Activated CD8-positive, alpha-beta T cell treated with anti-CD3 and anti-CD28 coated beads for 36 hours (primary cell): ENCODE results near the gene ZNF444. TPM values are rescaled to one million over a fixed set of nuclear protein-coding genes. Genes with fewer than 3 reads are reported as not detected.

Experiments
- ATAC-seq: fragments of 200-7000 bp; cut with Tn5 transposase; one replicate; pipeline ENCODE4 v1.10.0; 2021; ENCODE audit warnings: mild to moderate bottlenecking, moderate library complexity
- CTCF ChIA-PET: fragments of 350-600 bp; sonication (Branson Sonifier 250); formaldehyde crosslinking; loops from one replicate; lab custom pipeline; 2021; ENCODE audit warnings: antibody characterized with exemption; lab: Charles Lee
- POLR2A ChIA-PET: fragments of 350-600 bp; sonication (Branson Sonifier 250); formaldehyde crosslinking; loops from one replicate; lab custom pipeline; 2021; ENCODE audit warnings: antibody characterized with exemption; lab: Charles Lee
- DNase-seq: peaks from one replicate; pipeline ENCODE4 v3.0.0-alpha.2; 2020
- H3K27ac Mint-ChIP-seq: one replicate; pipeline ENCODE4 v1.8.0; 2021; ENCODE audit warnings: mild to moderate bottlenecking, mixed read lengths
- H3K27me3 Mint-ChIP-seq: one replicate; pipeline ENCODE4 v1.8.0; 2021; ENCODE audit warnings: mixed read lengths
- H3K36me3 Mint-ChIP-seq: one replicate; pipeline ENCODE4 v1.8.0; 2021; ENCODE audit warnings: low read depth, mixed read lengths
- H3K4me1 Mint-ChIP-seq: one replicate; pipeline ENCODE4 v1.8.0; 2021; ENCODE audit warnings: low read depth, mixed read lengths
- H3K4me3 Mint-ChIP-seq: one replicate; pipeline ENCODE4 v1.8.0; 2021; ENCODE audit warnings: mild to moderate bottlenecking, moderate library complexity, mixed read lengths
- H3K9me3 Mint-ChIP-seq: one replicate; pipeline ENCODE4 v1.8.0; 2021; ENCODE audit warnings: mixed read lengths
- CTCF ChIP-seq: fragments of 200-600 bp; IDR thresholded peaks from one replicate; pipeline ENCODE4 v1.8.0; 2022; ENCODE audit warnings: antibody characterized with exemption, mild to moderate bottlenecking
- intact Hi-C: fragments of 100-400 bp; cut with micrococcal nuclease; formaldehyde crosslinking; loops from one replicate; pipeline ENCODE4 v1.10.0; 2022
- total RNA-seq, 2 experiments: library from RNA; stranded (reverse); gene quantifications; one replicate each; pipeline ENCODE4 v1.2.3, GENCODE V29; 2021

The ZNF444 gene
- total RNA-seq, 2 experiments from 2014 or later = 25.3 to 35.2 TPM

DNA sequence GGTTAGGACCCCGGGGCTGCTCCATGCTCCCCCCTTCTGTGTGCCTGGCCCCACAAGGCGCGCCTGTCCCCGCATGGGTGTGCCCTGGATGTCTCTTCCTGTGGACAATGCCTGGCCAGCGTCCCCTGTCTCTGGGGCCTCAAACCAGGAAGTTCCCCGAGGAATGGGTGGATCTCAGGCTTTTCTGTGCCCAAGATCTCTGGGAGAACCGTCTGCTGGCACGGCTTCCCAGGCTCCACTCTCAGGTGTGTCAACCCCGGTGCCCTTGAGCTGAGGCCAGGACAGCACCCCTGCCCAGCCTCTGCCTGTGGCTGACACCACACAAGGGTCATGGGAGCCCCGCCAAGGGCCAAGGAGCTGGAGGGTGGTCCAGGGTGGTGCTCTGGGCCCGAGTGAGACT, 15.7 kb downstream of the ZNF444 start:
- POLR2A ChIA-PET = no interaction called here
- Mint-ChIP-seq H3K27me3 (no peaks in the 10 kb centered on the region), H3K27ac (no peak overlapping the region), H3K9me3 (no peaks in the 10 kb centered on the region), H3K36me3 (peaks cover 13% of the 10 kb centered on the region), H3K4me1 (peaks cover 18% of the 10 kb centered on the region), H3K4me3 (no peak overlapping the region)
- DNase-seq (no peak), ATAC-seq (no peak)
- intact Hi-C loops = loop anchor here (10.0 kb wide), 1 partner anchor 52 kb away; no protein-coding TSS in a partner anchor
- CTCF ChIA-PET = no interaction called here
- no peak for TF ChIP-seq CTCF

DNA sequence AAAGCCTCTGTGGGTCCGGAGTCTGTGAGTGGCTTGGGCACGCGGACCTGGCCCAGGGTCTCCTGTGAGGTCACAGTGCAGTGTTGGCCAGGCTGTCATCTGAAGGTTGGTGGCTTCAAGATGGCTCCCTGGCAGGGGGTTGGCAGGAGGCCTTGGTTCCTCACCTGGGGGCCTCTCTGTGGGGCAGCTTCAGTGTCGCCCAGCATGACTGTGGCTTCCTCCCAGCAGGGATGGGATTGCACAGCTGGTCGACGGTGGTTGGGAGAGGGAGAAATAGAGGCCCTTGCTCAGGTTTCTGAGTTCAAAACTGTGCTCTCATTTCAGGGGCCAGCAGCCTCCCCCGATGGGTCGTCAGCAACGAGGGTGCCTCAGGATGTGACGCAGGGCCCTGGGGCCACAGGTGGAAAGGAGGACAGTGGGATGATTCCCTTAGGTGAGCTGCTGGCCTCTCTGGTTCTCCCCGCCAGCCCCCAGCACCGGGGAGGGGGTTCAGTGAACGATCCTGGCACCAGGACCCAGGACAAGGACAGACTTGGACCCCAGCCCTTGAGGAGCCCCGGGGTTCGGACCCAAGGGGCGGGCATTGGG, 17.2 kb downstream of the ZNF444 start:
- ChIA-PET CTCF (interaction anchor here (0.8 to 1.2 kb wide), 3 partner anchors 11 to 175 kb away, joined by 3 to 4 read pairs (median 3); no protein-coding TSS in a partner anchor), POLR2A (no interaction called here)
- intact Hi-C loops = loop anchor here (10.0 kb wide), 1 partner anchor 53 kb away; no protein-coding TSS in a partner anchor
- Mint-ChIP-seq H3K4me3 (no peak overlapping the region), H3K27me3 (no peaks in the 10 kb centered on the region), H3K36me3 (peaks cover 11% of the 10 kb centered on the region), H3K27ac (no peak overlapping the region), H3K4me1 (peaks cover 14% of the 10 kb centered on the region), H3K9me3 (no peaks in the 10 kb centered on the region)
- DNase-seq = no peak
- ATAC-seq = no peak
- no peak for TF ChIP-seq CTCF

- no peaks in the 10 kb centered on the region for H3K27me3 Mint-ChIP-seq
- ChIA-PET POLR2A (no interaction called here), CTCF (interaction anchor here (0.8 to 1.2 kb wide), 2 partner anchors 10 to 174 kb away, joined by 3 to 4 read pairs; no protein-coding TSS in a partner anchor)
- no peak overlapping the region for H3K4me3 Mint-ChIP-seq
- DNase-seq = no peak
- no peak overlapping the region for H3K27ac Mint-ChIP-seq
- no peaks in the 10 kb centered on the region for H3K9me3 Mint-ChIP-seq
- intact Hi-C loops = loop anchor here (10.0 kb wide), 1 partner anchor 54 kb away; no protein-coding TSS in a partner anchor
- H3K4me1 Mint-ChIP-seq = peaks cover 9% of the 10 kb centered on the region
- TF ChIP-seq CTCF = no peak
- no peak for ATAC-seq
- H3K36me3 Mint-ChIP-seq = peaks cover 11% of the 10 kb centered on the region
These were observed 18.0 kb downstream of the ZNF444 start for GRCh38 chr19:56159009-56159559.

- Mint-ChIP-seq H3K4me1 (peaks cover 10% of the 10 kb centered on the region), H3K27me3 (peaks cover 2% of the 10 kb centered on the region), H3K27ac (no peak overlapping the region), H3K9me3 (no peaks in the 10 kb centered on the region), H3K36me3 (peaks cover 11% of the 10 kb centered on the region), H3K4me3 (no peak overlapping the region)
- no peak for DNase-seq
- ChIA-PET POLR2A (no interaction called here), CTCF (no interaction called here)
- no peak for ATAC-seq
- no peak for TF ChIP-seq CTCF
- intact Hi-C loops = loop anchor here (10.0 kb wide), 1 partner anchor 55 kb away; no protein-coding TSS in a partner anchor
These were observed 18.7 kb downstream of the ZNF444 start for GRCh38 chr19:56159622-56160271.

DNA sequence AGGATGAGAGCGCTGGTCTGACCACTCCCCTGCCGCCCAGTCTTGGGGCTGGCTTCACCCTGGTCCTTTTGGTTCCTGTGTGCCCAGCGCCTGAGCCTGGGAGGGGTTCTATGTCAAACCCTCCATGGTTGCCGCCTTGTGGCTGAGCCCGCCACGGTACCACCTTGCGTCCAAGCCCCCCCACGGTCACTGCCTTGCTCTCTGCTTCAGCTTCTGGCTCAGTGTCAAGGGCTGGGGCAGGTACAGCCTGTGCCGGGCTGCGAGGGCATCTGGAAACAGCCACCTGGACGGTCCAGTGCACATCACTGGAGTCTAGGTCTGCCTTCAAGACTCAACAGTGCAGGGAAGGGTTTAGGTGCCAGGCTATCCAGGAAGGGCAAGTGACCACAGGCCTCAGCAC, 20.4 kb downstream of the ZNF444 start:
- ATAC-seq = no peak
- no peak for DNase-seq
- Mint-ChIP-seq H3K36me3 (peaks cover 11% of the 10 kb centered on the region), H3K4me1 (peaks cover 10% of the 10 kb centered on the region), H3K27me3 (peaks cover 3% of the 10 kb centered on the region), H3K4me3 (no peak overlapping the region), H3K9me3 (no peaks in the 10 kb centered on the region), H3K27ac (no peak overlapping the region)
- ChIA-PET CTCF (interaction anchor here (1.1 to 2.1 kb wide), 2 partner anchors 11 to 92 kb away, joined by 3 to 4 read pairs; no protein-coding TSS in a partner anchor), POLR2A (no interaction called here)
- TF ChIP-seq CTCF = no peak
- intact Hi-C loops = no loop called here
